AG08395 (cell line): ENCODE results near the gene RHOB.
"Not testable (repeated sequence)": the region's sequence is repeated elsewhere in the genome, so short reads cannot be mapped to it uniquely, and the experiment has no call there.

Source experiments
- DNase-seq: peaks from one replicate; pipeline ENCODE4 v3.0.0; 2012; ENCODE audit warnings: mixed read lengths, low spot score

The RHOB gene

DNA sequence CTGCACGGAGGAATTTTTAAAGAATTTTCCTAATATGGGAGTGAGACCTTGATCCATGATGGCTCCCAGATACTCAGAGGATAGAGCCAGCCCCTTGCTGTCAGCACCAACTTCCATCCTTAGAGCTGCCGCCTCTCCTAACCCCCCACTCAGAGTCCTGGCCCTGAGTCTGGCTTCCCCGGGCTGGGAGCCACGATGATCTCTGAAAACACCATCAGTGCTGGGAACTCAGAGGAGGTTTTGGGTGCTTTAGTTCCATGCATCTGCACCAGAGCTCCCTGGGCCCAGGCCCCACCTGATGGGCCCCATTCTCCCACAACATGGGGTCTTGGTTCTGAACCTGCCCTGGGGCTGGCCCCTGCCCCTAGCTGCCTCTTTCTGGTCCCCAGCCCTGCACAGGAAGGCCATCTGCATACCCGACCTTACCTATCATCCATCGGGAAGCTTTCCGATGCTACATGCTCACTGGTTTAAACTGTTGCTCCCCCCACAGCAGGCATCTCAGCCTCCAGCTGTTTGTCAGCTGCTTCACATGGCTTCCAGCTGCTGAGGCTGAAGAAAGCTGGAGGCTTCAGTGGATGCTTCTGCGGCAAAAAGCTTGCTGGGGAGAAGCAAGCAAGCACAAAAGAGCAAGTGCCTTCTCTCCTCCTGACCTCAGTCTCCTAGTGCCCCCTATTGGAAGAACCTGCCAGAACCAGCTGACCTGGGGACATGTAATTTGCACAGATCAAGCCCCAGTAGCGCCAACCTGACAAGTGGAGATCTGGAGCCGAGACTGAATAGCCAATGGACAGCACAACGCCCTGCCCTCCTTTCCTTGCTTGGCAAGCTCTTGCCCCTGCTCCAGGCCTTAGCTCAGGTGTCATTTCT lies 24.2 kb upstream of the RHOB start:
- DNase-seq: peak; percentile 48

GRCh38 chr2:20423359-20423758 lies 23.5 kb upstream of the RHOB start:
- no peak for DNase-seq

DNA sequence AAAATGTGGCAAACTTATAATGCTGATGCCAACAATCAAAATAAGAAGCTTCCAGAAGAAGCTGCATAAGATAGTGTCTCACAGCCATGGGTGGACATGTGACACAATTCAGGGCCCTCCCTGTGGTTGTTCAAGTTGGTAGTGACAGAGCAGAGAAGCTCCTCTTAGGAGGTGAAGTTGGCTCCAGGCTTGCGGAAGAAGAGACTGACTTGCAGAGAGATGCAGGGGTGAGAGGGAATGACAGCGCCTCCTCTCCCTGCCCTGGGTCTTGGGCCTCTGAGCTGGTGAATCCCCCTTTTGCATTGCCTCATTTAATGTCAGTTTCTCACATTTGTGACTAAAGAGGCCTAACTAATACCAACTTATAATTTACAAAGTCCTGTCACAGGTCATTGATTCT lies 23.0 kb upstream of the RHOB start:
- DNase-seq: no peak

DNA sequence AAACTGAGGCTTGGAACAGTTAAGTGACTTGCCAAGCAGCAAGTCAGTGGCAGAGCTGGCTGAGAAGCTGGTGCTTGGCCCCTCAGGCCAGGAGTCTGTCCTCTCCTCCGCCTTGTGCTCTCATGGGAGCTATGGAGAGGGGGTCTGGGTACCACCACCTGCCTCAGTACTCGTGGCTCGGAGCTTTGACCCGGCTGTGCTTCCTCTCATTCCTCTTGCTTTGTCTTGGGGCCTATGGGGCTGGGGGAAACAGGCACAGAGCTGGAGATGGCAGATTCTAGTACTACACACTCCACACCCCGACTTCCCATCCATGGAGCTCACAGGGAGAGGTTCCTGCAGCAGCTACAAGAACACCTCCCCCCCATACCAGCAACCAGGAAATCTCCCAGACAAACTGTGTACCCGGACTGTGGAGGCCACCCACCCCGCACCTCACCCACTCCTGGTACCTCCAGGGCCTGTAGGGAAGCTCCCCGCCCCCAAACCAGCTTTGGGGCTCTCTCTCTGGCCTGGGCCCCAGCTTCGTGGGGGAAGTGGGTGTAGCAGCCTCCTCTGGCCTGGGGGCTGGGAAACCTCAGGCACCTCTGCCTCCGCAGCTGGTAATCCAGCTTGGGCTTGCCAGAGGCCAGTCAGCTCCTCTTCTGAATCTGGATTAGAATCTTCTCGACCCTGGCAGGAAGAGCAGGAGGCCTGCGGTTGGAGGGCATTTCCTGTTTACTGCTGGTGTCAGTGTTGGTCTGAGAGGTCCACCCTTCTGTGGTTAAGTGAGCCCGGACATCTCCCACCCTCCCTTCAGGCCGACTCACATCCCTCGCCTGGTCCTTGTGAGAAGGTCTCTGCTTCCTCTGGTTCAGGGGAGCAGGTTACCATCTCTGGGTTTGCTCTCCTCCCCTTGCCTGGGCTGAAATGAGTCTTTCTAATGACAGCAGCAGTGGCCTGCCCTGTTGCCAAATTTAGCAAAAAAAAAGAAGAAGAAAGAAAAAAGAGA lies 22.3 kb upstream of the RHOB start:
- DNase-seq: peak; percentile 77

DNA sequence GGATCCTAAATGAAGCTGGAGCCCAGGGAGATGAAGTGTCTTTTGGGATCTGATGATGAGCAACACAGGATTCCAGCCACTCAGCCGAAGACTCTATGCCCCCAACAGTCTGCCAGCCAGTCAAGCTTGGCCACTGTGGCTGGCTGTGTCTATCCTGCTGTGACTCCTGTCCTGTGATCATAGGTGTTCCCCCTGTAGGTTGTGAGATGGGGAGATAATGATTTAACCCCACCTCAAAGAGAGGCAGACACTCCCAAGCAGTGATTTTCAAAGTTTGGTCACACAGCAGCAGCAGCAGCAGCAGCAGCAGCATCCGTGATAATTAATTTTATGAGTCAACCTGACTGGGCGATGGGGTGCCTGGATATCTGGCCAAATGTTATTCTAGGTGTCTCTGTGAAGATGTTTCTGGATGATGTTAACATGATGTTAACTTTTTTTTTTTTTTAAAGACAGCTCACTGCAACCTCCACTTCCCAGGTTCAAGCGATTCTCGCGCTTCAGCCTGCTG lies 21.4 kb upstream of the RHOB start:
- peak; percentile 41 for DNase-seq

GRCh38 chr2:20425884-20426283 lies 21.0 kb upstream of the RHOB start:
- DNase-seq: no peak

DNA sequence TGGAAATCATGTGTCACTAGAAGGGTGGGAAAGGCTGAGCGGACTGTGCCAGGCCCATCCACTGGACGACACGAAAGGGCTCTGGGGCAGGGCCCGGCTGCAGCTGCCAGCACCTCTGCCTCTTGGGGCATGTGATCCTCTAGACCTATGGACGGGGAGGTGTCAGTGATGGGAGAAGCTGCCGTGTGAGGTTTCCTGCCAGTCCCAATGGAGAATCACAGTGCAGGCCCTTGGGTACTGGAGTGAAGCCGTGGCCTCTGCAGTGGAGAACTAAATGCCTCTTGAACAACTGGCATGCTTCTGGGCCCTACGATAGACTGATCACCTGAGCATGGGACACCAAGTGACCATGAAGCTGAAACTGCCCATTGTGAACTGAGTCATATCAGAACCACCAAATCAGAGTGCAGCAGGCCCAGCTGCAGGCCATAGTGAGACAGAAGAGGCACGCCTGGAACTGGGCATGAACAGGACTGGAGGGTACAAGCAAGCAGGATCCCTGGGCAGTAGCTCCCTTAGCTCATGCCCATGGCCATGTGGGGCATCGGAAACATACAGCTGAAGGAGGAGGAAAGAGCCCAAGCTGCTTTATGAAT lies 18.8 kb upstream of the RHOB start:
- no peak for DNase-seq

GRCh38 chr2:20428717-20429490 lies 18.0 kb upstream of the RHOB start:
- no peak for DNase-seq

- DNase-seq: no peak
These were observed 17.3 kb upstream of the RHOB start for GRCh38 chr2:20429528-20429927.

DNA sequence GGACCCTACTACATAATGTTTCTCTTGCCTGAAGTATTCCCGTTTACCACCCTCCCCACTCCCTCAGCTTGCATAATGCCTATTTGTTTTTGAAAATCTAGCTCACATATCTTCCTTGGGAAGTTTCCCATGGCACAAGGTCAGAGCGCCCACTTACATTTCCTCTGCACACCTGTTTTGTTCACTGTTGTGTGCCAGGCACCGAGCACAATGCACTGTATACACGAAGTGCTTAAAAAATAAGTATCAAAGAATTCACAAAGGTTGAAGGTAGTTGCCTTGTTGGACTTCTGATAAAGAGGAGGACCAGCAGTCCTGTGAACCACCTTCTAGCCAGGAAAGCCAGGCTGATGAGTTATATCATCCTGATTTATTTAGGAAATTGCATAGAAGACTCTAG lies 16.8 kb upstream of the RHOB start:
- no peak for DNase-seq

GRCh38 chr2:20430461-20431300 lies 16.2 kb upstream of the RHOB start:
- DNase-seq: no peak

GRCh38 chr2:20431301-20431698 lies 15.6 kb upstream of the RHOB start:
- no peak for DNase-seq

- no peak for DNase-seq
These were observed 15.1 kb upstream of the RHOB start for GRCh38 chr2:20431772-20432171.

GRCh38 chr2:20432714-20433113 lies 14.2 kb upstream of the RHOB start:
- DNase-seq: no peak

DNA sequence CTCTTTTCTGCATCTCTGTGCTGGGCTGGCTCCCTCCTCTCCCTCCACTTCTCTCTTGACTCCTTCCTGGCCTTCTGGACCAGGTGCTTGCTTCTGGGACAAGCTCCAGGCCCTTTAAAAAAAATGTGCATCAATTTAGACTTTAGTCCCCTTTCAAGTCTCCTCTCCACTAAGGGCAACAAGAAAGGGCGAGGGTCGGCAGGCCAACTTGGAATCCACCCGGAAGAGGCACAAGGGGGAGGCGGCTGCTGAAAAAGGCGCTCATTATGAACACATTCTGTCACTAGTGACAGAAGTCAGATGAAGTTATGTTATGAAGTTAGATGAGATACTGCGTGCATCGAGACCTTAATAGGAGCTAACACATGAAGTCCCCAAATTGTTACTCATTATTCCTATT lies 13.6 kb upstream of the RHOB start:
- DNase-seq: no peak

- DNase-seq: no peak
These were observed 12.8 kb upstream of the RHOB start for GRCh38 chr2:20433946-20434553.

GRCh38 chr2:20434588-20435294 lies 12.1 kb upstream of the RHOB start:
- no peak for DNase-seq

DNA sequence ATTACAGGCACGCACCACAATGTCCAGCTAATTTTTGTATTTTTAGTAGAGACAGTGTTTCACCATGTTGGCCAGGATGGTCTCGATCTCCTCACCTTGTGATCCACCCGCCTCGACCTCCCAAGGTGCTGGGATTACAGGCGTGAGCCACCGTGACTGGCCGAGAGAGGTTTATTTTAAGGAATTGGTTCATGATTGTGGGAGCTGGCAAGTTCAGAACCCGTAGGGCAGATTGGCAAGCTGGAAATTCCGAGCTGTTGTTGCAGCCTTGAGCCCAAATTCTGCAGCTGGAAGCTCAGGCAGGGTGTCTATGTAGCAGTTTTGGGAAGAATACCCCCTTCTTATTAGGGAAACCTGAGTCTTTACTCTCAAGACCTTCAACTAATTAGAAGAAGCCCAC lies 11.4 kb upstream of the RHOB start:
- DNase-seq: not testable (repeated sequence)

GRCh38 chr2:20436716-20437470 lies 10.0 kb upstream of the RHOB start:
- no peak for DNase-seq
